HG02852 (cell line): ENCODE measurements around the gene PTMA.
"Not testable (repeated sequence)": the region's sequence is repeated elsewhere in the genome, so short reads cannot be mapped to it uniquely, and the experiment has no call there.

Experiments used
- ATAC-seq: cut with Tn5 transposase; IDR thresholded peaks from one replicate; pipeline ENCODE4 v1.9.1; 2021; ENCODE audit warnings: mild to moderate bottlenecking, moderate library complexity; ENCODE audit not compliant: unreplicated experiment

PTMA gene

GRCh38 chr2:231691251-231691772 lies 17.0 kb upstream of the PTMA start:
- no peak for ATAC-seq

GRCh38 chr2:231692847-231693246 lies 15.5 kb upstream of the PTMA start:
- no peak for ATAC-seq

- no peak for ATAC-seq
These were observed 14.4 kb upstream of the PTMA start for GRCh38 chr2:231693956-231694355.

GRCh38 chr2:231696004-231696367 lies 12.3 kb upstream of the PTMA start:
- ATAC-seq: no peak

- no peak for ATAC-seq
These were observed 9.3 kb upstream of the PTMA start for GRCh38 chr2:231699006-231699405.

- ATAC-seq: no peak
These were observed 6.6 kb upstream of the PTMA start for GRCh38 chr2:231701456-231702373.

GRCh38 chr2:231704017-231704416 lies 4.3 kb upstream of the PTMA start:
- no peak for ATAC-seq

GRCh38 chr2:231706731-231707624 lies 1.3 kb upstream of the PTMA start:
- peak; percentile 34 for ATAC-seq

GRCh38 chr2:231707625-231707926 lies 749 bp upstream of the PTMA start:
- ATAC-seq: no peak

GRCh38 chr2:231708773-231709635 lies 679 bp downstream of the PTMA start:
- no peak for ATAC-seq

- ATAC-seq: no peak
These were observed 1.3 kb downstream of the PTMA start for GRCh38 chr2:231709636-231709980.

- ATAC-seq: peak; percentile 15
These were observed 1.9 kb downstream of the PTMA start for GRCh38 chr2:231709981-231710798.

GRCh38 chr2:231710799-231711676 lies 2.7 kb downstream of the PTMA start:
- no peak for ATAC-seq

- no peak for ATAC-seq
These were observed 3.5 kb downstream of the PTMA start for GRCh38 chr2:231711677-231712450.

- ATAC-seq: not testable (repeated sequence)
These were observed 4.2 kb downstream of the PTMA start for GRCh38 chr2:231712451-231713021.

GRCh38 chr2:231713406-231713729 lies 5.0 kb downstream of the PTMA start:
- ATAC-seq: not testable (repeated sequence)

GRCh38 chr2:231713730-231714638 lies 5.7 kb downstream of the PTMA start:
- ATAC-seq: no peak
